ENCODE data around the gene DDIT4. TPM values are rescaled to one million over a fixed set of nuclear protein-coding genes. Genes with fewer than 3 reads are reported as not detected.

Gene DDIT4
- total RNA-seq, 1 donor from 2014 or later: 290 TPM

DNA sequence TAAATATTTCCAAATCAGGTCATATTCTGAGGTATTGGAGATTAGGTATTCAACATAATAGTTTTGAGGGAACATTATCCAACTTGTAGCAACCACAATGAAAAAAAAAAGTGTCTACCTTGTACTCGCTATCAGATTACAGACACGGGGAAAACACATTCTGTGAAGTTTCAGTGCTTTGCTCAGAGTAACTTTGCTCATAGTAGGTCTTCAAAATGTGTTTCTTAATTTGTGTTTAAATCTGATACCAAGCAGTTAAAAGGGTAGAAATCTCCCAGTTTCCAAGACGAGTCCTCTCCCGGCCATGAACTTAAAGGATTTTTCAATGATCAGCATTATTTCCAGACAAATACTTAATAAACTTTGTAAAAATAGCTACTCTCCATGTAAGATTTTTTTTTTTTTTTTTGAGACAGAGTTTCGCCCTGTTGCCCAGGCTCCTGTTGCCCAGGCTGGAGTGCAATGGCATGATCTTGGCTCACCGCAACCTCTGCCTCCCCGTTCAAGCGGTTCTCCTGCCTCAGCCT, 39.2 kb downstream of the DDIT4 start:
- TF ChIP-seq, protein P1, sequence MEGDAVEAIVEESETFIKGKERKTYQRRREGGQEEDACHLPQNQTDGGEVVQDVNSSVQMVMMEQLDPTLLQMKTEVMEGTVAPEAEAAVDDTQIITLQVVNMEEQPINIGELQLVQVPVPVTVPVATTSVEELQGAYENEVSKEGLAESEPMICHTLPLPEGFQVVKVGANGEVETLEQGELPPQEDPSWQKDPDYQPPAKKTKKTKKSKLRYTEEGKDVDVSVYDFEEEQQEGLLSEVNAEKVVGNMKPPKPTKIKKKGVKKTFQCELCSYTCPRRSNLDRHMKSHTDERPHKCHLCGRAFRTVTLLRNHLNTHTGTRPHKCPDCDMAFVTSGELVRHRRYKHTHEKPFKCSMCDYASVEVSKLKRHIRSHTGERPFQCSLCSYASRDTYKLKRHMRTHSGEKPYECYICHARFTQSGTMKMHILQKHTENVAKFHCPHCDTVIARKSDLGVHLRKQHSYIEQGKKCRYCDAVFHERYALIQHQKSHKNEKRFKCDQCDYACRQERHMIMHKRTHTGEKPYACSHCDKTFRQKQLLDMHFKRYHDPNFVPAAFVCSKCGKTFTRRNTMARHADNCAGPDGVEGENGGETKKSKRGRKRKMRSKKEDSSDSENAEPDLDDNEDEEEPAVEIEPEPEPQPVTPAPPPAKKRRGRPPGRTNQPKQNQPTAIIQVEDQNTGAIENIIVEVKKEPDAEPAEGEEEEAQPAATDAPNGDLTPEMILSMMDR (IDR thresholded peaks at IDR 0.05): no peak
- Mint-ChIP-seq H3K9me3 (ENCODE audit: unreplicated experiment) (no peaks in the 10 kb centered on the region), H3K36me3 (ENCODE audit: unreplicated experiment) (no peaks in the 10 kb centered on the region), H3K27ac (ENCODE audit: unreplicated experiment) (no peak overlapping the region), H3K4me3 (ENCODE audit: unreplicated experiment) (no peak overlapping the region), H3K4me1 (ENCODE audit: unreplicated experiment) (peaks cover 40% of the 10 kb centered on the region), H3K27me3 (ENCODE audit: unreplicated experiment) (no peaks in the 10 kb centered on the region)
- no peak for DNase-seq (ENCODE audit: extremely low spot score, unreplicated experiment)

DNA sequence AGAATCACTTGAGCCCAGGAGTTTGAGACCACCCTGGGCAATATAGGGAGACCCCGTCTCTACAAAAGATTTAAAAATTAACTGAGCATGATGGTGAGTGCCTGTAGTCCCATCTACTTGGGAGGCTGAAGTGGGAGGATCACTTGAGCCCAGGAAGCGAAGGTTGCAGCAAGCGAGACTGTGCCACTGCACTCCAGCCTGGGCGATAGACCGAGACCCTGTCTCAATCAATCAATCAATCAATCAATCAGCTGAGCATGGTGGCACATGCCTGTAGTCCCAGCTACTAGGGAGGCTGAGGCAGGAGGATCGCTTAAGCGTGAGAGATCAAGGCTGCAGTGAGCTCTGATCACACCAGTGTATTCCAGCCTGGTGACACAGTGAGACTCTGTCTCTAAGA, 40.5 kb downstream of the DDIT4 start:
- no peak overlapping the region for H3K4me3 Mint-ChIP-seq (ENCODE audit: unreplicated experiment)
- TF ChIP-seq, protein P1 (IDR thresholded peaks at IDR 0.05): no peak
- H3K27ac Mint-ChIP-seq (ENCODE audit: unreplicated experiment): no peak overlapping the region
- H3K36me3 Mint-ChIP-seq (ENCODE audit: unreplicated experiment): no peaks in the 10 kb centered on the region
- no peaks in the 10 kb centered on the region for H3K27me3 Mint-ChIP-seq (ENCODE audit: unreplicated experiment)
- H3K9me3 Mint-ChIP-seq (ENCODE audit: unreplicated experiment): no peaks in the 10 kb centered on the region
- H3K4me1 Mint-ChIP-seq (ENCODE audit: unreplicated experiment): peaks cover 41% of the 10 kb centered on the region
- DNase-seq (ENCODE audit: extremely low spot score, unreplicated experiment): no peak

DNA sequence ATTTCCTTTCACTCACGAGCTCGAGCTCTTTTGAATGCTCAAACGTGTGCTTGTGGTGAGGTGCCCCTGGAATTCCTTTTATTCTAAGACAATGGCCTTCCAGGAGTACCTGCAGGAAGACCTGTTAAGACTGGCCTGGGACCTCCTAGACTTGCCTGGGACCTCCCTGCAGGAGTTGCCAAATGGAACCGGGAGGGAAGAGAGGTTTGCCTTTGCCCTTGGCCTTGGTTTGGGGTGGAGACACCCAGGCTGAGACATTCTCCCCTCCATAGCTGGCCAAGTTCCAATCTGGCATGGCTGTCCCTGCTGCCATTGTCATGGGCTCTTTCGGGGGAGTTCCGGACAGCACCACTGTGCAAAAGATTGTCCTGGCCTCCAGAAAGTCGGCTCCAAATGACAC, 41.3 kb downstream of the DDIT4 start:
- TF ChIP-seq, protein P1 (IDR thresholded peaks at IDR 0.05): no peak
- Mint-ChIP-seq H3K27ac (ENCODE audit: unreplicated experiment) (peak overlapping the region; percentile 29), H3K36me3 (ENCODE audit: unreplicated experiment) (no peaks in the 10 kb centered on the region), H3K4me3 (ENCODE audit: unreplicated experiment) (no peak overlapping the region), H3K4me1 (ENCODE audit: unreplicated experiment) (peaks cover 38% of the 10 kb centered on the region), H3K9me3 (ENCODE audit: unreplicated experiment) (no peaks in the 10 kb centered on the region), H3K27me3 (ENCODE audit: unreplicated experiment) (no peaks in the 10 kb centered on the region)
- DNase-seq (ENCODE audit: extremely low spot score, unreplicated experiment): no peak

DNA sequence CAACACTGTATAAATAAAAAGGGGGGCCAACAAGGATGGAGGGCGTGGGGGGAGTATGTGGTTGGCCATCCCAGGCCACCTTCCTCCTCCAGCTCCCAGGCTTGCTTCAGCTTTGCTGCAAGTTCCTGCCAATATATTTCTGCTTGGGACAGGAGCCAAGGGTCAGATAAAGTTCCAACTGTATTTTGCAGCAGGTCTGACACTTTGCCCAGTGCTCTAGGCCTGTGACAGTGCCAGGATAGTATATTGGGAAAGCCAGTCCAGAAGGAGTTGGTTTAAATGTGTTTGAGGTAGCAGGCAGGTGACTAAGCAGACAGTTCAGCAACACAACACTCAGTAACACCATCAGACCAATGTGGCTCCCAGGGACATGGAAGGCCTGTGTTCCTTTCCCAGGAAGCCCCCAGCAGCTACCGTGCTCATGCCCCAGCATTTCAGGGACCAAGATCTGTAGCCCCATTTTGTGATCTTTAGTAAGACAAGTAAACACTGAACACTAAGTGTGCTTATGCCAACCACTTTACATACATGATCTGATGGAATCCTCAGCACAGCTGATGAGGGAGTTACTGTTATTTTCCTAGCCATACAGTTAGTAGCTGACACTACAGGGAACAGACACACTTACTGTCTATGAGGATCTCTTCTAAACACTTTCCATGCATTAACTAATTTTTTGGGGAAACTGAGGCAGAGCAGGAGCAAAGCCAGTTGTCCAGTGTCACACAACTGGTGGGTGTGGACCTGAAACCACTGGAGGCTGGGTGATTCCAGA, 42.1 kb downstream of the DDIT4 start:
- TF ChIP-seq, protein P1 (IDR thresholded peaks at IDR 0.05): no peak
- Mint-ChIP-seq H3K27ac (ENCODE audit: unreplicated experiment) (peak overlapping the region; percentile 29), H3K4me1 (ENCODE audit: unreplicated experiment) (peaks cover 38% of the 10 kb centered on the region), H3K27me3 (ENCODE audit: unreplicated experiment) (no peaks in the 10 kb centered on the region), H3K9me3 (ENCODE audit: unreplicated experiment) (no peaks in the 10 kb centered on the region), H3K36me3 (ENCODE audit: unreplicated experiment) (no peaks in the 10 kb centered on the region), H3K4me3 (ENCODE audit: unreplicated experiment) (no peak overlapping the region)
- no peak for DNase-seq (ENCODE audit: extremely low spot score, unreplicated experiment)

DNA sequence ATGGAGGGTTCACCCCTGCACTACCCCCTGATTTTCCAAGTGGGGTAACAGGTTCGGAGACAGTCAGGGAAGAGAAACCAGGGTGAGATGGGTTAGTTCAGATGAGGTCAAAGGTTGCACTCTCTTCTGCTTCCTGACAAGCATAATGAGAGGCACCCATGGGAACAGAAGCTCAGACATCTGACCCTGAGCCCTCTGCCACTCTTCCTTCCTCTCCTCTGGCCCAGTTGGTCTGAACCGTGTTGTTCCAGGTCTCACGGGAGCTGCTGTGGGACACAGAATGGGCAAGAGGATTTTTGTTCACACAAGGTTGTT, 42.6 kb downstream of the DDIT4 start:
- no peaks in the 10 kb centered on the region for H3K9me3 Mint-ChIP-seq (ENCODE audit: unreplicated experiment)
- peak overlapping the region; percentile 29 for H3K27ac Mint-ChIP-seq (ENCODE audit: unreplicated experiment)
- no peak overlapping the region for H3K4me3 Mint-ChIP-seq (ENCODE audit: unreplicated experiment)
- H3K4me1 Mint-ChIP-seq (ENCODE audit: unreplicated experiment): peaks cover 42% of the 10 kb centered on the region
- DNase-seq (ENCODE audit: extremely low spot score, unreplicated experiment): no peak
- TF ChIP-seq, protein P1 (IDR thresholded peaks at IDR 0.05): no peak
- no peaks in the 10 kb centered on the region for H3K36me3 Mint-ChIP-seq (ENCODE audit: unreplicated experiment)
- H3K27me3 Mint-ChIP-seq (ENCODE audit: unreplicated experiment): no peaks in the 10 kb centered on the region

Data from osteocyte (in vitro differentiated cells).